NCI-H446 (cell line): ENCODE results near the gene NEDD8.

Experiments used
- DNase-seq, 2 experiments: peaks; one replicate each; lab custom pipeline; 2025; lab: John Stamatoyannopoulos, UW

Gene NEDD8

DNA sequence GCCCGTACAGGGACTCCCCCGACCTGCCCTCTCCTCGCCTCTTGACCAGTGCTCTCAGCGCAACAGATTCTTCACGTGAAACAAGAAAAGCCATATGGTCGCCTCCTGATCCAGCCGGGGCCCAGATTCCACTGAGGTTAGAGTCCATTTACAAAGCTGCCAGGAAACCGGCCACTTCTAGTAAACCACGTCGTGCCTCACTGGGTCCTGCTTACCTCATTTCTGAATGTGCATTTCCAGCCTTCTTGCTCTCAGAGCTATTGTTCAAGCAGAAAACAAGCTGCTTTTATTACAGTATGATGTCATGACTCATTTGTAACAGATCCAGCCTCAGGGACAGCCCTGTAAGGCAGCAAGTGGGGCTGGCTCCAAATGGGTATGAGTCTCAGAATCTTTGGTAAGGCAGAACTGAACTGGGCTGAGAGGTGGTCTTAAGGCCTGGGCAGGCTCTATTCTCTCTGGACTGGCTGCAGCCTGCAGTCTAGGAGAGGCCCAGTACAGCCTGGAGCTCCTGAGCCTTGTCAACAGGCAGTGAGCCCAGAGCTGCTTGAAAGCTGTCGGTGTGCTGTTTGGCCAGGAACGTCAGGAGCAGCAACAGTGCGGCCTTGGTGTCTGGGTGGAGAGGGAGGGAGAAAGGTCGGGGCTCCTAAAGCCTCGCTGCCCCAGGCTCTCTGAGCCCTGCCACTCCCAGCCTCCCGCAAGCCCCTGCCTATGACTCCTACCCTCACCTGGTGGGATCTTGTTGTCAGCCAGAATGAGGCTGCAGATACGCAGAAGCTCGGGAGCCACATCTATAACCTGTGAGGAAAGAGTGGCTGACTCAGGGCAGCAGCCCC is 52.0 kb downstream of the NEDD8 start:
- DNase-seq = no peak

DNA sequence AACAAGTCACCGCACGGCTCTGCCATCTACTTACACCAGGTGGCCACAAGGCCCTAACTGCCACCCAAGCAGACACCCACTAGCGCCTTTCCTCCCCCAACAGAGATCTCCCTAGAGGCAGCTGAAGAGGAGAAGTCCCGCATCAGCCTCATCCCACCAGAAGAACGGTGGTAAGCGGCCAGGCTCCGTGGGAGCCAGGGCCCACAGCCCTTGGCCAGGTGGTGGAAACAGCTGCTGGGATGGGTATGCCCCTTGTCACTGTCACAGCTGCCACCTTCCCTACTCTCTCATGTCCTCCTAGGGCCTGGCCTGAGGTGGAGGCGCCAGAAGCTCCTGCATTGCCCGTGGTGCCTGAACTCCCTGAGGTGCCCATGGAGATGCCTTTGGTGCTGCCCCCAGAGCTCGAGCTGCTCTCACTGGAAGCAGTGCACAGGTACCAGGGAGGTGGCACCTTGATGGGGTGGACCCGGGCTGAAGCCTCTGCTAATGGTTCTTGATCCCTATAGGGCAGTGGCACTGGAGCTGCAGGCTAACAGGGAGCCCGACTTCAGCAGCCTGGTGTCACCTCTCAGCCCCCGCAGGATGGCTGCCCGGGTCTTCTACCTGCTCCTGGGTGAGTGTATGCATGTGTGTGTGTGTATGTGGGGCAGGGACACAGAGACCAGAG is 52.7 kb downstream of the NEDD8 start:
- DNase-seq = no peak

DNA sequence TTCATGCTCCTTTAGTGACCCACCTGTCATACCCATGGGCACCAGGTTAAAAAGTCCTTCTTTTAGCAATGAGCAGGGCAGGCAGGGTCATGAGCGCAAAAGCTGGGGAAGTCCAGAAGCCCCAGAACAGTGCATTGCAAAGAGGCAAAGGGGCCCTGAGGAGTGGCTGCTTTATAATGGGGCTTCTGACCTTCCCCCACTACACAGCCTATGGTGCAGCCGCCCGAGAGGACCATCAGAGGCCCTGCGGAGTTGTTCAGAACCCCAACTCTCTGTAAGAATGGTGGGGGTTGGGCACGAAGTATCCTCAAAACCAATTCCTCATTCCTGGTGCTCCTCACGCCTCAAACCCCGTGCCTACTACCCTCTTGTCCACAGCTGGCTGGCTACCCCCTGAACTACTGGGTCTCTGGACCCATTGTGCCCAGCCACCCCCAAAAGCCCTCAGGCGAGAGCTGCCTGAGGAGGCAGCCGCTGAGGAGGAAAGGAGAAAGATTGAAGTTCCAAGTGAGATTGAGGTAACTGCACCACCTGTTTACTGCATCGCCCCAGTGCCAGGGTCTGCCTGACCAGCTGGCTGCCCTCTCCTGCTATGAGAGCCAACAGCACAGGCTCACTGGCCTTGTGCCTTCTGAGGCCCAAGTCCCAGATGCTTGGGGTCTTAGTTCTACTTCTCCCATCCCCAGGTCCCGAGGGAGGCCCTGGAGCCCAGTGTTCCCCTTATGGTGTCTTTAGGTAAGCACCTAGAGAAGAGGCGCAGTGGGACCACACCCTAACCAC is 53.6 kb downstream of the NEDD8 start:
- DNase-seq = no peak

DNA sequence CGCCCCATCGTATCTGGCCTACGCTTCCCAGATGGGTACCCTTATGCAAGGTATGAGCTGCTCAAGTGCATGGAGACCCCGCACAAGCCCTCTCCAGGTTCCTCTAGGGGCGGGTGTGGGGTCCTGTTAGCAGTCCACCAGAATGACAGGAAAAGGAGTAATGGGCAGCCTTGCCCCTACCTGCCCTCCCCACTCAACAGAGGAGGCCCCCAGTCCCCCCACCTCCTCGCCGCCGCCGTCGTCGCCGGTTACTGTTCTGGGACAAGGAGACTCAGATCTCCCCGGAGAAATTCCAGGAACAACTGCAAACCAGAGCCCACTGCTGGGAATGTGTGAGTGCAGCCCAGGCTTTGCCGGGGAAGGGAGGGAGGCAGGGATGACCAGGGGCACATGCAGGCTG is 54.3 kb downstream of the NEDD8 start:
- DNase-seq = no peak

DNA sequence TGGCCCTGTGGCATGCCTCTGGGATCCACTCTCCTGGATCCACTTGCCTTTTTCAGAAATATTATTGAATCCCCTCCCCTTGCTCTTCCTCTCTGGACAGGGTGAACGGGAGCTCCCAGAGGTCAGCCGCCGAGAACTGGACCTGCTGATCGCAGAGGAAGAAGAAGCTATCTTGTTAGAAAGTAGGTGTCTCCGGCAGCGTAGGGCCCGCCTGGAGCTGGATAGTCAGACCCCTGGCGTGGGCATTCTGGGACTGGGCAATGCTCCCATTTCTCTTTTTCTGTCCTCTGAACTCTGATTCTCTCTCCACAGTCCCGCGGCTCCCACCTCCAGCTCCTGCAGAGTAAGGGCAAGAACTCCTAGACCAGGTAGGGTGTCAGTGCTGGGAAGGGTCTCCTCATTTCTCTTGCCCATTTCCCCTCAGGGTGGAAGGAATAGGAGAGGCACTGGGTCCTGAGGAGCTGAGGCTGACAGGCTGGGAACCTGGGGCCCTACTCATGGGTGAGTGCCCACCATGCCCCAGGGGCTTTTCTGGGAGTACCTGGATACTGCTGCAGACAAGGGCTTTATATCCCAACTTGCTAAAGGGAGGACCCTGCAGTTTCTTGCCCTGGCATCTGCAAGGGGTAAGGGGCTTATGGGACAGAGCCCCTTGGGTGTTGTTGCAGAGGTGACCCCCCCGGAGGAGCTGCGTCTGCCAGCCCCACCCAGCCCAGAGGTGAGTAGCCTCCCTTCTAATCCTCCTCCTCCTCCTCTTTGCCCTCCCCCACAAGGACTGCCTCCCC is 54.9 kb downstream of the NEDD8 start:
- no peak for DNase-seq

DNA sequence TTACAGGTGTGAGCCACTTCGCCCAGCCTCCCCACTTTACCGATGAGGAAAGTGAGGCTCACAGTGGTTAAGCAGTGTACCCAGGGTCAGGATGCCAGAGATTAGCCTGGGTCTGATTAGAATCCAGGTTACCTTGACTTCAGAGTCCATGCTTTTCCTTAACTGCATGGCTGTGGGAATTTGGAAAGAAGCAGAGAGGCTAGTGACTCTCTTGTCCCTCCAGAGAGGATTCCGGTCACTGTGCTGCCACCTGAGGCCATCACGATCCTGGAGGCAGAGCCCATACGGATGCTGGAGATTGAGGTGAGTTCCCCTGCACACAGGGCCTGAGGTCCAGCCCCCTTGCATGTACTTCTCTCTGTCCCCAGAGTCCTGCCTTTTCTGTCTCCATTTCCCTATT is 55.6 kb downstream of the NEDD8 start:
- DNase-seq = no peak

DNA sequence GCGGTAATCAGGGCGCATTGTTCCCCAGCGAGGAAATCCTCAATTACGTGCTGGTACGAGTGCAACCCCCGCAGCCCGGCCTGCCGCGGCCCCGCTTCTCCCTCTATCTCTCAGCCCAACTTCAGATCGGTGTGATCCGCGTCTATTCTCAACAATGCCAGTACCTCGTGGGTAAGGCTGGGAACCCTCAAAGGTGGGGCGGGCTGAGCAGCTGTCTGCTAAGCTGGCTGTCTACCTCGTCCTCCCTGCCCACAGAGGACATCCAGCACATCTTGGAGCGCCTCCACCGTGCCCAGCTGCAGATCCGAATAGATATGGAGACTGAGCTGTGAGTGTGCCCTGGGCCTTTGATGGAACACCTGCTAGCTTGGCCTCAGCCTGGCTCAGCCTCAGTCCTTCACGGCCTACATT is 59.3 kb downstream of the NEDD8 start:
- no peak for DNase-seq

DNA sequence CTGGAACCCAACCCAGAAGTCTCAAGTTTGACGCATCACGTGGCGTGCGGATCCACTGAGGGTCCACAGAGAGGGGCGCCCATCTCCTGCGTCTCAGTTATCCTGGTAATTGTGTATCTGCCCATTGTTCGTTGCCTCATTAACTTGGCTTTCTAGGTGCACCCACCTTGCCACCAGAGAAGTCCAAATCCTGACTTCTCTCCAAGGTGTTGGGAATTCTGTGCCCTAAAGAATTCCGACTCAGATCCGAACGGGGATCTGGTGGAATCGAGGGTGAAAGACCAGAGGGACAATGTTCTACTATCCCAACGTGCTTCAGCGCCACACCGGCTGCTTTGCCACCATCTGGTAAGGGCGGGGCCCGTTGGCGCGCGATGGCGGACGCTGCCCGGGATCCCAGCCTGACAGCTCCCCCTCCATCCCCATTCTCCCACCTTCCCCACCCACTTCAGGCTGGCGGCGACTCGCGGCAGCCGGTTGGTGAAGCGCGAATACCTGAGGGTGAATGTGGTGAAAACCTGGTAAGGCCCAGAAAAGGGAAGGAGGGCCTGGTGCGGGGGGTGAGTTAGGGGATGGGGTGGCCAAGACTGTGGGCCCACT is 59.8 kb downstream of the NEDD8 start:
- no peak for DNase-seq

DNA sequence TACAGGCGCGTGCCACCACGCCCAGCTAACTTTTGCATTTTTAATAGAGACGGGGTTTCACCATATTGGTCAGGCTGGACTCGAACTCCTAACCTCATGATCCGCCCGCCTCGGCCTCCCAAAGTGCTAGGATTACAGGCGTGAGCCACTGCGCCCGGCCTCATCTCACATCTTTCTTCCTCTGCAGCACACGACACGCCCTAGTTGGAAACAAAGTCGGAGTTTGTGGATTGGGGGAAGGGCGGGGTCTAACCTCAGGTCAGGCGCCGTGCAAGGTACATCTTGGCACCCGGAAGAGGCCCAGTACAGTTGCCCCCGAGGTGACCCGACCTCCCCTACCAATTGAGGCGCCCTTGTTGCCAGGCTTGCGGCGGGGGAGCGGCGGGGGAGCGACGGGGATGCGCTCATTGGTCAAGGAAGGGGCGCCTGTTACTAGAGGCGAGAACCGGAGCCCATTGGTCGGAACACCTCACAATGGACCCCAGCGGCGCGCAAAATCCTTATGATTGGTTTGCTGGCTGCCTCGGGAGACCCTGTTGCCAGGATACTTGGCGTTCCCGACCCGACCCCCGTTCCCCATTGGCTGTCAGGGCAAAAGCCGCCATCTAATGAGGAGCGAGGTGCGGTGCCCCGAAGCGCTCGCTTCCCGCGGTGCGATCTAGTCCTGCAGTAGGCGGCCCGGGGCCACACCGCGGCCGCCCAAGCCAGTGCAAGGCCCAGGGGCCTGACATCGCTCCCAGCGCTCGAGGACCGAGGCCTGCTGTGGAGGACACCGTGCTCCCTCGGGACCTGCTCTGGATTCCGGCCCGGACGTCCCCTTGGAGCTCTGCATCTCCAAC is 60.5 kb downstream of the NEDD8 start, which contains the start of gene REC8:
Gene REC8 (plus strand): TSS at position 659 of the 839 bp plus-strand sequence. CDS start 473 bp downstream, outside the sequence.
- DNase-seq = no peak

DNA sequence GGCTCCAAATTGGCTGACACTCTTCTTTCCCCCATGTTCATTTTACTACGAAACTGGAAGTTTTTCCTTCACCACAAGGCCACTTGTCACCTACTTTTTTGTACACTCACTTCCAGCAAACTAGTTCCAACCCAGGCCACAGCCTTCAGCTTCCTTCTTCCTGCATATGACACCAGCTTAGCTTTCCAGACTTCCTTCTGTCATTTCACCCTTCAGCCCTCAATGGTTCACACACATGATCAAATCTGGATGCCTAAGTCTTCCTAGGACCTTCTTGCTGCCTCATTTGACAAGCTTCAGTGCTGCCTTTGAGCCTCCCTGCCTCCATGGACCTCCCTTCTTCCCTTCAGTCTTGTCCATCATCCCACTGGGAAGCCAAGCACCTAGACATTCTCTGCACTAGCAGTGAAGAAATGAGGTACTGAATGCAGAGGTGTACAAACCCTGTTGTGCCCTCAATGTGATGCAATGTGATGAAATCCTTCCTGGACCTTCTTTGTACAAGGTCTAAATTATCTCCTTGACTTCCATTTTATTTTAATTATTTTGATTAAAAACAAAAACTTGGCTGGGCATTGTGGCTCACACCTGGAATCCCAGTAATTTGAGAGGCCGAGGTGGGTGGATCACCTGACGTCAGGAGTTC is 64.6 kb downstream of the NEDD8 start:
- DNase-seq = no peak
